Tibial nerve (tissue), 4 donors: ENCODE measurements around the gene MC5R. TPM values are rescaled to one million over a fixed set of nuclear protein-coding genes. Genes with fewer than 3 reads are reported as not detected.

Experiments used
- DNase-seq, 2 donors: peaks; one replicate each; pipeline ENCODE4 v3.0.0-alpha.2; 2019; ENCODE audit warnings: low spot score in 2 of 2
- H3K27ac ChIP-seq, 4 donors: fragments of 200-600 bp; sonication (generic) in 3 of 4; one replicate each; pipeline ENCODE4 v1.5.1; 2017 to 2019; ENCODE audit warnings: mild to moderate bottlenecking in 1 of 4
- H3K27me3 ChIP-seq, 2 donors: fragments of 200-600 bp; sonication (generic) in 1 of 2; one replicate each; pipeline versions ENCODE4 v1.5.1 to v1.6.0; 2017 to 2019
- H3K36me3 ChIP-seq, 3 donors: fragments of 200-600 bp; sonication (generic); one replicate each; pipeline ENCODE4 v1.5.1; 2018 to 2019
- H3K4me1 ChIP-seq, 4 donors: fragments of 200-600 bp; sonication (generic) in 3 of 4; one replicate each; pipeline ENCODE4 v1.5.1; 2017 to 2019
- H3K4me3 ChIP-seq, 4 donors: fragments of 200-600 bp; sonication (generic) in 3 of 4; one replicate each; pipeline ENCODE4 v1.5.1; 2017 to 2019; ENCODE audit warnings: mild to moderate bottlenecking in 1 of 4, moderate library complexity in 1 of 4
- H3K9me3 ChIP-seq, 4 donors: fragments of 200-600 bp; sonication (generic) in 3 of 4; one replicate each; pipeline ENCODE4 v1.5.1; 2017 to 2019
- EP300 ChIP-seq, 2 donors: sonication (generic); formaldehyde crosslinking; IDR thresholded peaks; one replicate each; pipeline ENCODE4 v1.6.1; 2017; ENCODE audit warnings: antibody characterized with exemption in 2 of 2, mild to moderate bottlenecking in 1 of 2
- POLR2A ChIP-seq, 2 donors: fragments of 450-650 bp; IDR thresholded peaks; one replicate each; pipeline ENCODE4 v1.6.1; 2017; ENCODE audit warnings: antibody characterized with exemption in 2 of 2, mild to moderate bottlenecking in 2 of 2, moderate library complexity in 2 of 2
- WGBS, 2 donors: methylation state at CpG; one replicate each; pipeline ENCODE4 v1.1.5; 2018; 5-methylcytosine and 5-hydroxymethylcytosine counted together
- total RNA-seq, 4 donors: library from RNA; depleted of rRNA; stranded (reverse); fragments of >200 nt; gene quantifications; one replicate each; pipeline ENCODE4 v1.1.0, GENCODE V29; 2016
- TF ChIP-seq, protein P1 (sequence below), 5 experiments: fragments of 200-600 bp in 3 of 5; fragments of 450-650 bp in 2 of 5; sonication (generic) in 3 of 5; IDR thresholded peaks; one replicate each; pipeline ENCODE4 v1.5.1; 2016 to 2019; ENCODE audit warnings: antibody characterized with exemption in 5 of 5, mild to moderate bottlenecking in 3 of 5, moderate library complexity in 2 of 5

MC5R gene
- total RNA-seq, 4 donors from 2014 or later = not detected

DNA sequence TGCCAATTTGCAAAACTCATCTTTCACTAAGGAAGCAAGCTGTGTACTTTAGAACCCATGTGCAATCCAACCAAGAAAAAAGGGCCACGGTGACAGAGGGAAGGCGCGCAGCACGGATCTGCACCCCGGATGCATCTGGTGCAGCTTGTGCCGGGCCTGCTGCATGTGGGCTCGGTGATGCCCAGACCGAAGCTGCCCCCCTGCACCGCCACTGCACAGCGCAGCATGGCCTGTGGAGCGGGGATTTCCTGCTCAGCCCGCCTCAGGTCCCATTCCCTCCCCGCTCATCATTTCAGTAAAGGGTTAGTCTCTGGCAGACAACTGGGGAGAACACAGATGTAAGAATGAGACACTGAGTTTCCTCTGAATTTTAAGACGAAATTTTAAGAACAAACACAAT, 48.4 kb downstream of the MC5R start:
- TF ChIP-seq, protein P1, sequence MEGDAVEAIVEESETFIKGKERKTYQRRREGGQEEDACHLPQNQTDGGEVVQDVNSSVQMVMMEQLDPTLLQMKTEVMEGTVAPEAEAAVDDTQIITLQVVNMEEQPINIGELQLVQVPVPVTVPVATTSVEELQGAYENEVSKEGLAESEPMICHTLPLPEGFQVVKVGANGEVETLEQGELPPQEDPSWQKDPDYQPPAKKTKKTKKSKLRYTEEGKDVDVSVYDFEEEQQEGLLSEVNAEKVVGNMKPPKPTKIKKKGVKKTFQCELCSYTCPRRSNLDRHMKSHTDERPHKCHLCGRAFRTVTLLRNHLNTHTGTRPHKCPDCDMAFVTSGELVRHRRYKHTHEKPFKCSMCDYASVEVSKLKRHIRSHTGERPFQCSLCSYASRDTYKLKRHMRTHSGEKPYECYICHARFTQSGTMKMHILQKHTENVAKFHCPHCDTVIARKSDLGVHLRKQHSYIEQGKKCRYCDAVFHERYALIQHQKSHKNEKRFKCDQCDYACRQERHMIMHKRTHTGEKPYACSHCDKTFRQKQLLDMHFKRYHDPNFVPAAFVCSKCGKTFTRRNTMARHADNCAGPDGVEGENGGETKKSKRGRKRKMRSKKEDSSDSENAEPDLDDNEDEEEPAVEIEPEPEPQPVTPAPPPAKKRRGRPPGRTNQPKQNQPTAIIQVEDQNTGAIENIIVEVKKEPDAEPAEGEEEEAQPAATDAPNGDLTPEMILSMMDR (IDR thresholded peaks at IDR 0.05) = no peak
- TF ChIP-seq POLR2A (IDR thresholded peaks at IDR 0.05) (no peak), EP300 (IDR thresholded peaks at IDR 0.05) (no peak)
- Histone ChIP-seq H3K4me3 (no peak overlapping the region), H3K4me1 (peaks cover 0 to 8% (median 0%) of the 10 kb centered on the region in 4 donors), H3K36me3 (no peaks in the 10 kb centered on the region), H3K27ac (no peak overlapping the region), H3K27me3 (no peaks in the 10 kb centered on the region), H3K9me3 (no peaks in the 10 kb centered on the region)
- no peak for DNase-seq
- WGBS, 2 donors = 70 to 83% methylated on average over 11 to 14 of the region's 14 CpGs

DNA sequence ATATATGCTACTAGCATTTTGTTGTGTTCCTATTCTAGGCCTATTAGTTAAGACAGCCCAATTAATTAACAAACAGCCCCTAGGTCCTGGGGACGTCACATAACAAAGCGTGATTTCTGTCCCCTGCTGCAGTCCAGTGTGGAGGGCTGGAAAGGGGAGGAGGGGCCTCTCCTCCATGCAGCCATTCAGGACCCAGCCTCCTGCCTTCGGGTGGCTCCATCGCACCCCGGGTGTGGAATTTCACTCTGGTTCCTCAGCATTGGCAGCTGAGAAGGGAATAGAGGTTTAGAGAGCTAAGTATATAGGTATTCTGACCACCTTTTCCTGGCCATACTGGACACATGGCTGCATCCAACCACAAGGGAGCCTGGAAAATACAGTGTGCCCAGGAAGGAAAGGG, 49.0 kb downstream of the MC5R start:
- TF ChIP-seq EP300 (IDR thresholded peaks at IDR 0.05) = no peak
- TF ChIP-seq, protein P1 (IDR thresholded peaks at IDR 0.05) = no peak
- TF ChIP-seq POLR2A (IDR thresholded peaks at IDR 0.05) = no peak
- Histone ChIP-seq H3K36me3 (no peaks in the 10 kb centered on the region), H3K27ac (no peak overlapping the region), H3K9me3 (no peaks in the 10 kb centered on the region), H3K4me3 (no peak overlapping the region), H3K4me1 (peaks cover 0 to 8% (median 0%) of the 10 kb centered on the region in 4 donors), H3K27me3 (no peaks in the 10 kb centered on the region)
- WGBS, 2 donors = 47 to 57% methylated on average over 5 of the region's 5 CpGs
- DNase-seq = no peak

DNA sequence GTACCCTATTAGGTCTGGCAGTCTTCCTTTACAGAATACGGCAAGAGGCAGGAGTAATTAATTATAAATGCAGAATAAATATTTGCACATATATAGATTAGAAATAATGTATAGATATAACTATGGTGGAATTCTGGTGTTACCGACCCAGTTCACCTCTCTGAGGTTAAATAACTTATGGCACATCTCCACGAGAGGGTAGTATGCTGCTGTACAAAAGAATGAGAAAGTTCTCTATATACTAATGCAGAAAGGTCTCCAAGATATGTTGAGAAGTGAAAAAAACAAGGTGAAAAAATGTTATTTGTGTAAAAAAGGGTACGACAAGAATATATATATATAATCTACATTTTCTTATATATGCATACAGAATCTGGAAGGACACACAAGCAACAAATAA, 50.6 kb downstream of the MC5R start:
- no peak overlapping the region for H3K27ac ChIP-seq
- DNase-seq = no peak
- no peak overlapping the region for H3K4me3 ChIP-seq
- H3K9me3 ChIP-seq = no peaks in the 10 kb centered on the region
- no peak for TF ChIP-seq EP300 (IDR thresholded peaks at IDR 0.05)
- TF ChIP-seq, protein P1 (IDR thresholded peaks at IDR 0.05) = no peak
- no peak for TF ChIP-seq POLR2A (IDR thresholded peaks at IDR 0.05)
- H3K36me3 ChIP-seq = no peaks in the 10 kb centered on the region
- 79 to 84% methylated on average over 4 of the region's 4 CpGs for WGBS, 2 donors
- H3K27me3 ChIP-seq = no peaks in the 10 kb centered on the region
- H3K4me1 ChIP-seq = no peaks in the 10 kb centered on the region

Other genes with a start within 250 kb of the MC5R start
- 1 to 10 TPM; 5.2 to 8.7 (median 7.3) TPM for gene FAM210A, start 97.6 kb upstream of the MC5R start, total RNA-seq
- 10 to 100 TPM; 13.8 to 25.3 (median 23.0) TPM for gene RNMT, start 97.5 kb upstream of the MC5R start, total RNA-seq
- gene MC2R, start 91.4 kb downstream of the MC5R start, total RNA-seq = not detected